ENCODE data around the gene BBS12. TPM values are rescaled to one million over a fixed set of nuclear protein-coding genes. Genes with fewer than 3 reads are reported as not detected.

BBS12 gene
- total RNA-seq, 1 donor from 2014 or later, result 4.6 TPM

DNA sequence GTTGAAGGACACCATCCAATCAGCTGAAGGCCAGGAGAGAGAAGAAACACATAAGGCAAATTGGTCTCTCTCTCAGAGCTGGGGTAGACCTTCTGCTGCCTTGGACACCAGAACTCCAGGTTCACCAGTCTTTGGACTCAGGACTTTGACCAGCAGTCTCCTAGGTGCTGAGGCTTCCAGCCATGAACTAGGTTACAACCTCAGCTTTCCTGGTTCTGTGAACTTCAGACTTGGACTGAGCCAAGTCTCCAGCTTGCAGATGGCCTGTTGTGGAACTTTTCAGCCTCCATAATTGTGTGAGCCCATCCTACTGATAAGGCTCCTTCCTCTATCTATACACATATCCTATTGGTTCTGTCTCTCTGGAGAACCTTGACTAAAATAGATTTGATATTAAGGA, 20.6 kb upstream of the BBS12 start:
- TF ChIP-seq, protein P1, sequence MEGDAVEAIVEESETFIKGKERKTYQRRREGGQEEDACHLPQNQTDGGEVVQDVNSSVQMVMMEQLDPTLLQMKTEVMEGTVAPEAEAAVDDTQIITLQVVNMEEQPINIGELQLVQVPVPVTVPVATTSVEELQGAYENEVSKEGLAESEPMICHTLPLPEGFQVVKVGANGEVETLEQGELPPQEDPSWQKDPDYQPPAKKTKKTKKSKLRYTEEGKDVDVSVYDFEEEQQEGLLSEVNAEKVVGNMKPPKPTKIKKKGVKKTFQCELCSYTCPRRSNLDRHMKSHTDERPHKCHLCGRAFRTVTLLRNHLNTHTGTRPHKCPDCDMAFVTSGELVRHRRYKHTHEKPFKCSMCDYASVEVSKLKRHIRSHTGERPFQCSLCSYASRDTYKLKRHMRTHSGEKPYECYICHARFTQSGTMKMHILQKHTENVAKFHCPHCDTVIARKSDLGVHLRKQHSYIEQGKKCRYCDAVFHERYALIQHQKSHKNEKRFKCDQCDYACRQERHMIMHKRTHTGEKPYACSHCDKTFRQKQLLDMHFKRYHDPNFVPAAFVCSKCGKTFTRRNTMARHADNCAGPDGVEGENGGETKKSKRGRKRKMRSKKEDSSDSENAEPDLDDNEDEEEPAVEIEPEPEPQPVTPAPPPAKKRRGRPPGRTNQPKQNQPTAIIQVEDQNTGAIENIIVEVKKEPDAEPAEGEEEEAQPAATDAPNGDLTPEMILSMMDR (IDR thresholded peaks at IDR 0.05; ENCODE audit: unreplicated experiment), result no peak
- Mint-ChIP-seq H3K27ac (ENCODE audit: unreplicated experiment) (no peak overlapping the region), H3K4me1 (ENCODE audit: unreplicated experiment) (peaks cover 18% of the 10 kb centered on the region), H3K36me3 (ENCODE audit: low read depth, unreplicated experiment) (no peaks in the 10 kb centered on the region), H3K4me3 (ENCODE audit: unreplicated experiment) (no peak overlapping the region), H3K9me3 (ENCODE audit: unreplicated experiment) (no peaks in the 10 kb centered on the region), H3K27me3 (ENCODE audit: unreplicated experiment) (peaks cover 2% of the 10 kb centered on the region)
- no peak for DNase-seq (ENCODE audit: low spot score)

DNA sequence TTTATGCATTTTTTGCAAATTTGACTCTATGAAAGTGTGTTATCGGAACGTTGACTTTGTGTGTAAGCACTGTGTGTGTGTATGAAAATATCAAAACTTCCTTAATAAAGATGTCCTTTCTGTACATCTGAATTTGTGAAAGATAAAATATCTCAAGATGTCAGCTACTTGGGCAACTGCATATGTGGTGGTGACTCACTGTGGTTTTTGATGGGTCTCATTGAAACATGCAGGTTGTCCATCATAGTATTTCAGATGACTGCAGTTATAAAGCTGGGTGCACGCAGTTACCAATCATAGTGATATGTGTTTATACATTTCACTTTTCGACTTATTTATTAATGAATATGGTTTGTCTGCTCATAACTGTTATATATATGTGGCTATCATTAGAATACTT, 19.7 kb upstream of the BBS12 start:
- TF ChIP-seq, protein P1 (IDR thresholded peaks at IDR 0.05; ENCODE audit: unreplicated experiment), result no peak
- H3K4me3 Mint-ChIP-seq (ENCODE audit: unreplicated experiment), result no peak overlapping the region
- H3K36me3 Mint-ChIP-seq (ENCODE audit: low read depth, unreplicated experiment), result no peaks in the 10 kb centered on the region
- H3K9me3 Mint-ChIP-seq (ENCODE audit: unreplicated experiment), result no peaks in the 10 kb centered on the region
- no peak overlapping the region for H3K27ac Mint-ChIP-seq (ENCODE audit: unreplicated experiment)
- H3K4me1 Mint-ChIP-seq (ENCODE audit: unreplicated experiment), result peaks cover 18% of the 10 kb centered on the region
- DNase-seq (ENCODE audit: low spot score), result no peak
- H3K27me3 Mint-ChIP-seq (ENCODE audit: unreplicated experiment), result peaks cover 2% of the 10 kb centered on the region

DNA sequence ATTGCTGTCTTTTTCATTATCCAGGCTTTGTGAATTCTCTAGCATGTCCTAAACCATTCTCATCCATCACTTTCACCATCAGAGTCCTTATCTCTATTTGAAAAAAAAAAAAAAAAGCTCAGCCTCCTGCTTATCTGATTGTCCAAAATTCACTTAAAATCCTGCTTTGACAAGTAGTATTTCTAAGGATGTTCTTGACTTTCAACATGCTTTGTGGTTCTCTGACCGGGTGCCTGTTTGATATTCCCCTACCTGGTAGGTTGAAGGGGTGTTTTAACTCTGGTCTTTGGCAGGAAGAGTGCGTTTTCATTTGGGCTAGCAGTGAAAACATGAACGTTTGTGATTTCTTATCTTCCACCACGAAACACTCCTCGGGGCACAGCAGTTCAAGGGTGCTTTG, 17.3 kb upstream of the BBS12 start:
- no peak for DNase-seq (ENCODE audit: low spot score)
- H3K36me3 Mint-ChIP-seq (ENCODE audit: low read depth, unreplicated experiment), result no peaks in the 10 kb centered on the region
- H3K4me1 Mint-ChIP-seq (ENCODE audit: unreplicated experiment), result peaks cover 17% of the 10 kb centered on the region
- H3K4me3 Mint-ChIP-seq (ENCODE audit: unreplicated experiment), result no peak overlapping the region
- H3K27ac Mint-ChIP-seq (ENCODE audit: unreplicated experiment), result no peak overlapping the region
- peaks cover 2% of the 10 kb centered on the region for H3K27me3 Mint-ChIP-seq (ENCODE audit: unreplicated experiment)
- H3K9me3 Mint-ChIP-seq (ENCODE audit: unreplicated experiment), result no peaks in the 10 kb centered on the region
- TF ChIP-seq, protein P1 (IDR thresholded peaks at IDR 0.05; ENCODE audit: unreplicated experiment), result no peak

DNA sequence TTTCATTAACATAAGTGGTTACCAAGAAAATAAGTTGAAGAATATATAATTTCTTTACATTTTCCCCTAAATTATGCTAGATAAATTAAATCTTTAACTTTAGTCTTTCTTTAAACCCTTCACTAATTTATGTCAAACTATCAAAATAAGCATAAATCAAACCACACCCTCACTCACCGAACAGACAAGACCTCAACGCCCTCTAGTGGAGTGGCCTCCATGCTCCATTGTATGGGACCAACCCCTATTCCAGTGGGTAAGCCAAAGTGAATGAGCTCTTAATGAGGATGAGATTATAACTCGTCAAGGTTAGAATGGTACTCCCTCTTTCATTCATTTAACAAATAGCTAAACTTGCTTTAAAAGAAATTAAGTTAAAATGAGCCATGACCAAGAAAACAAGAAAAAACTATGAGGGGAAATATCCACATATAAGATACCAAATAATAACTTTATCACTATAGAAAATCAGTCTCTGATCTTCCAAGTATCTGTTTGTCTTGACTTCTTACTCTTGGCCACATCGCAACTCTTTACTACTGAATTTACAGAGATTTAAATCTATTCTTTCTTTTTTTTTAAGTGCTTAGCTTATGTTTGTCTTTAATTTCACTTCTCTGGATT, 15.6 kb upstream of the BBS12 start:
- TF ChIP-seq, protein P1 (IDR thresholded peaks at IDR 0.05; ENCODE audit: unreplicated experiment), result peak; percentile 64
- Mint-ChIP-seq H3K4me1 (ENCODE audit: unreplicated experiment) (peaks cover 4% of the 10 kb centered on the region), H3K9me3 (ENCODE audit: unreplicated experiment) (no peaks in the 10 kb centered on the region), H3K4me3 (ENCODE audit: unreplicated experiment) (no peak overlapping the region), H3K27ac (ENCODE audit: unreplicated experiment) (no peak overlapping the region), H3K36me3 (ENCODE audit: low read depth, unreplicated experiment) (no peaks in the 10 kb centered on the region), H3K27me3 (ENCODE audit: unreplicated experiment) (no peaks in the 10 kb centered on the region)
- DNase-seq (ENCODE audit: low spot score), result peak; percentile 72

GRCh38 chr4:122718281-122718680, 14.2 kb upstream of the BBS12 start:
- Mint-ChIP-seq H3K4me1 (ENCODE audit: unreplicated experiment) (peaks cover 4% of the 10 kb centered on the region), H3K36me3 (ENCODE audit: low read depth, unreplicated experiment) (no peaks in the 10 kb centered on the region), H3K27me3 (ENCODE audit: unreplicated experiment) (no peaks in the 10 kb centered on the region), H3K9me3 (ENCODE audit: unreplicated experiment) (no peaks in the 10 kb centered on the region), H3K27ac (ENCODE audit: unreplicated experiment) (no peak overlapping the region), H3K4me3 (ENCODE audit: unreplicated experiment) (no peak overlapping the region)
- TF ChIP-seq, protein P1 (IDR thresholded peaks at IDR 0.05; ENCODE audit: unreplicated experiment), result no peak
- no peak for DNase-seq (ENCODE audit: low spot score)
